Gastroesophageal sphincter (tissue), 4 donors: Measurements from ENCODE around the gene RAD23B. TPM values are rescaled to one million over a fixed set of nuclear protein-coding genes. Genes with fewer than 3 reads are reported as not detected.

Source experiments
- ATAC-seq: fragments of 150-250 bp; one replicate; pipeline ENCODE4 v1.9.1; 2016; ENCODE audit warnings: mild to moderate bottlenecking, moderate library complexity
- H3K27ac ChIP-seq, 4 donors: fragments of 200-600 bp; sonication (generic) in 3 of 4; 1 replicate in 3 of 4; 2 replicates in 1 of 4; pipeline ENCODE4 v1.5.1; 2016 to 2019
- H3K27me3 ChIP-seq: fragments of 200-600 bp; sonication (generic); one replicate; pipeline ENCODE4 v1.5.1; 2019
- H3K36me3 ChIP-seq, 2 donors: fragments of 200-600 bp; sonication (generic); one replicate each; pipeline ENCODE4 v1.5.1; 2019; ENCODE audit warnings: control low read depth in 1 of 2
- H3K4me1 ChIP-seq, 3 donors: fragments of 200-600 bp; sonication (generic); 1 replicate in 2 of 3; 2 replicates in 1 of 3; pipeline ENCODE4 v1.5.1; 2016 to 2019; ENCODE audit warnings: control low read depth in 2 of 3
- H3K4me3 ChIP-seq, 2 donors: fragments of 200-600 bp; sonication (generic); one replicate each; pipeline ENCODE4 v1.5.1; 2019; ENCODE audit warnings: mild to moderate bottlenecking in 1 of 2, moderate library complexity in 1 of 2
- H3K9me3 ChIP-seq, 3 donors: fragments of 200-600 bp; sonication (generic); one replicate each; pipeline ENCODE4 v1.5.1; 2017 to 2019; ENCODE audit warnings: control low read depth in 2 of 3
- EP300 ChIP-seq: sonication (generic); formaldehyde crosslinking; IDR thresholded peaks from one replicate; pipeline ENCODE4 v1.6.1; 2017; ENCODE audit warnings: antibody characterized with exemption, mild to moderate bottlenecking
- POLR2A ChIP-seq, 2 donors: fragments of 450-650 bp; IDR thresholded peaks; one replicate each; pipeline ENCODE4 v1.6.1; 2017; ENCODE audit warnings: antibody characterized with exemption in 2 of 2, mild to moderate bottlenecking in 2 of 2, moderate library complexity in 1 of 2
- POLR2AphosphoS5 ChIP-seq: sonication (generic); formaldehyde crosslinking; IDR thresholded peaks from one replicate; pipeline ENCODE4 v1.6.1; 2017; ENCODE audit warnings: antibody characterized with exemption
- WGBS, 2 donors: methylation state at CpG; one replicate each; pipeline ENCODE4 v1.1.5; 2018; ENCODE audit warnings: low coverage in 1 of 2; 5-methylcytosine and 5-hydroxymethylcytosine counted together
- total RNA-seq, 4 donors: library from RNA; depleted of rRNA; stranded (reverse); fragments of >200 nt; gene quantifications; one replicate each; pipeline ENCODE4 v1.1.0, GENCODE V29; 2016
- TF ChIP-seq, protein P1 (sequence below), 4 experiments: fragments of 200-600 bp in 2 of 4; fragments of 450-650 bp in 2 of 4; sonication (generic) in 1 of 4; IDR thresholded peaks; one replicate each; pipeline ENCODE4 v1.5.1; 2017 to 2019; ENCODE audit warnings: antibody characterized with exemption in 4 of 4, mild to moderate bottlenecking in 2 of 4, moderate library complexity in 2 of 4

RAD23B gene
- total RNA-seq, 4 donors from 2014 or later, result 64.3 to 96.5 (median 80.7) TPM

DNA sequence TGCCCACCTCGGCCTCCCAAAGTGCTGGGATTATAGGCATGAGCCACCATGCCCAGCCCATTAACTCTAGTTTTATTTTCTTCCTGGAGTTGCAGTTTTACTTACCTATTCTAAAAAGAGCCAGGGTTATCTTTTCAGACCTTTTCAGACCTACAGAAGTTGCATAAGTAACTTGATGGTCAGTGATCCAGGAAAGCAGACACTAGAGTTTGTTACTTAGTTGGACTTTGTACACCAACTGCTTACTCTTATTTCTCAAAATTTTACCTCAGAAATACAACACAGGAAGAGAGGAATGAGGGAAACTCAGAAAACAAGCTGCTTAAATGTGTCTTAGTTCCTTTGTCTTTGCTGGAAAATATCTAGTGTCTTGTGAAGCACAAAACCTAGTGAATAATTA is 25.4 kb downstream of the RAD23B start:
- TF ChIP-seq POLR2A (IDR thresholded peaks at IDR 0.05) (no peak), EP300 (no peak), POLR2AphosphoS5 (no peak)
- TF ChIP-seq, protein P1, sequence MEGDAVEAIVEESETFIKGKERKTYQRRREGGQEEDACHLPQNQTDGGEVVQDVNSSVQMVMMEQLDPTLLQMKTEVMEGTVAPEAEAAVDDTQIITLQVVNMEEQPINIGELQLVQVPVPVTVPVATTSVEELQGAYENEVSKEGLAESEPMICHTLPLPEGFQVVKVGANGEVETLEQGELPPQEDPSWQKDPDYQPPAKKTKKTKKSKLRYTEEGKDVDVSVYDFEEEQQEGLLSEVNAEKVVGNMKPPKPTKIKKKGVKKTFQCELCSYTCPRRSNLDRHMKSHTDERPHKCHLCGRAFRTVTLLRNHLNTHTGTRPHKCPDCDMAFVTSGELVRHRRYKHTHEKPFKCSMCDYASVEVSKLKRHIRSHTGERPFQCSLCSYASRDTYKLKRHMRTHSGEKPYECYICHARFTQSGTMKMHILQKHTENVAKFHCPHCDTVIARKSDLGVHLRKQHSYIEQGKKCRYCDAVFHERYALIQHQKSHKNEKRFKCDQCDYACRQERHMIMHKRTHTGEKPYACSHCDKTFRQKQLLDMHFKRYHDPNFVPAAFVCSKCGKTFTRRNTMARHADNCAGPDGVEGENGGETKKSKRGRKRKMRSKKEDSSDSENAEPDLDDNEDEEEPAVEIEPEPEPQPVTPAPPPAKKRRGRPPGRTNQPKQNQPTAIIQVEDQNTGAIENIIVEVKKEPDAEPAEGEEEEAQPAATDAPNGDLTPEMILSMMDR (IDR thresholded peaks at IDR 0.05), result no peak
- WGBS, 2 donors, result 0% methylated on average over 1 of the region's 1 CpG
- H3K27me3 ChIP-seq, result no peaks in the 10 kb centered on the region
- no peaks in the 10 kb centered on the region for H3K9me3 ChIP-seq
- no peak for ATAC-seq
- H3K27ac ChIP-seq, result no peak overlapping the region
- peaks cover 0 to 68% of the 10 kb centered on the region in 2 donors for H3K36me3 ChIP-seq
- no peak overlapping the region for H3K4me3 ChIP-seq
- H3K4me1 ChIP-seq, result peaks cover 2 to 11% (median 4%) of the 10 kb centered on the region in 3 donors

DNA sequence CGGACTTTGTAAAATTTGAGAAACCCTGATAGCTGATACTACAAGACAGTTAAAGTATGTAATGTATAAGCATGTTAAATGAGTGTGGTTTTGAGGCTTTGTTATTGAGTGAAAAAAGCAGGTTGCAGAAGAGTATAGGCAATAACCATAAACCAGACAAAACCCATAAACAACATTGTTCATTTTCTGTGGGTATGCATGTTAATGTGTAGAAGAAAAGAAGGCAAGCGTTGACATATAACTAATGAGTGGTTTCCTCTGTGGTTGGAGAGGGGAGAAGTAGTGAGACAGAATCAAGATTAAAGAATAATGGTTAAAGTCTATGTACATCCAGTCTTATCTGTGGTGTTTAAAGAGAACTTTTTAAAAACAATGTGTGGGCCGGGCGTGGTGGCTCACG is 26.2 kb downstream of the RAD23B start:
- 86 to 87% methylated on average over 2 to 5 of the region's 5 CpGs for WGBS, 2 donors
- H3K27me3 ChIP-seq, result no peaks in the 10 kb centered on the region
- no peak for ATAC-seq

DNA sequence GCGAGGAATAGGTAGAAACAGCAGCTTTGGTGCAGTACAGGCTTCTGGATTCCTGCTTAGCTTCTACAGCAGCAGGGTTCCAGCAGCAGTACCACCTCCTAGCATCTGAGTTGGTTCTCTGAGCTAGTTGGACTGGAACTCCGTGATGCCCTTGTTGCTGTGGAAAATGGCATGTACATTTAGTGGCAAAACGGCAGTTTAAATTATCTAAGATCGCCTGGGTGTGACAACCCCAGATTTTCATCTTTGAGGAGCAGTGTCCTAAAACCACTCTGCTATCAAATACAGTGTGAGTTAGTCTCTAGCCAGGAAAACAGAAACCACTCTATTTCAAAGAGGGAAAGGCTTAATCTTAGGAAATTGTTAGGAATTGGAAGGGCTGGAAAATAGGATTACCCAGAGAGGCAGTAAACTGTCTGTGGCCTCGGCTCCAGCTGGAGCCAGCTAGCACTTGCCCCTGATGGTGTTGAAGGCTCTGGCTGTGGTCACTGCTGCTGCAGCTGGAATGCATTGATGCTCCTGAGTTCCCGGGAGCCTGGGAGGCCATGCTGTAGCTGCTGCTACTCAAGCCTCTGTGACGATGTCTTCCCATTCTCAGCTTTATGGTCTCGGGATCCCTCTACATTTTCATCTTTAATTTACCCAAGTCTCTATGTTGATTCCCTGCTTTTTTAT is 29.4 kb downstream of the RAD23B start:
- Histone ChIP-seq H3K4me1 (peaks cover 2 to 11% (median 4%) of the 10 kb centered on the region in 3 donors), H3K27ac (no peak overlapping the region), H3K27me3 (no peaks in the 10 kb centered on the region), H3K36me3 (peaks cover 0 to 56% of the 10 kb centered on the region in 2 donors), H3K9me3 (no peaks in the 10 kb centered on the region), H3K4me3 (no peak overlapping the region)
- 77 to 78% methylated on average over 3 to 7 of the region's 8 CpGs for WGBS, 2 donors
- ATAC-seq, result no peak
- TF ChIP-seq, protein P1 (IDR thresholded peaks at IDR 0.05), result no peak
- TF ChIP-seq POLR2A (IDR thresholded peaks at IDR 0.05) (no peak), POLR2AphosphoS5 (no peak), EP300 (no peak)

More for the DNA sequence above, 26.2 kb downstream of the RAD23B start:
- TF ChIP-seq EP300, result no peak
- no peak for TF ChIP-seq POLR2A (IDR thresholded peaks at IDR 0.05)
- no peak for TF ChIP-seq POLR2AphosphoS5
- TF ChIP-seq, protein P1 (IDR thresholded peaks at IDR 0.05), result no peak
- no peak overlapping the region for H3K27ac ChIP-seq
- H3K4me3 ChIP-seq, result no peak overlapping the region
- no peaks in the 10 kb centered on the region for H3K9me3 ChIP-seq
- H3K36me3 ChIP-seq, result peaks cover 0 to 74% of the 10 kb centered on the region in 2 donors
- H3K4me1 ChIP-seq, result peaks cover 2 to 5% (median 4%) of the 10 kb centered on the region in 3 donors

DNA sequence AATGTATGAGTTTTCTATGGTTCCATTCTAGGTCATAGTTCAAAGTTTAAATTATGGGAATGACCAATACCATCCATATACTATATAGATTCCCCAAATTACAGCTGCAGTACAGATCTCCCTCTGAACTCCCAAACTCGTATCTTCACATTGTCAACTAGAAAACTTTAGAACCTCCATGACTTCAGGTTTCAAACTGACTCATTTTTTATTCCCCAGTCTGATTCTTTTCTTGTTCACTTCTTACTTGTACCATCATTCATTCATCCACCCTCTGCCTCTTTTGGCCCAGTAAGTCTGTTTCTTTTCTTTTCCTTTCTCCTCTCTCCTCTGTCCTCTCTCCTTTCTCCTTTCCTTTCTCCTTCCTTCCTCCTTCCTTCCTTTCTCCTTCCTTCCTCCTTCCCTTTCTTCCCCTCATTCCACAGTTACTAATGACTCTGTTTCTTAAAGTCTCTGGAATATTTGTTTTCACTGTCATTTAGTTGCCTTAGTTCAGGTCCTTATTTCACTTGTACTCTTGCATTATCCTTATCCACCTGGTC is 30.5 kb downstream of the RAD23B start:
- H3K36me3 ChIP-seq, result peaks cover 2 to 55% of the 10 kb centered on the region in 2 donors
- 84 to 89% methylated on average over 1 of the region's 1 CpG for WGBS, 2 donors
- TF ChIP-seq POLR2A (IDR thresholded peaks at IDR 0.05) (no peak), POLR2AphosphoS5 (no peak), EP300 (no peak)
- TF ChIP-seq, protein P1 (IDR thresholded peaks at IDR 0.05), result no peak
- H3K9me3 ChIP-seq, result no peaks in the 10 kb centered on the region
- no peaks in the 10 kb centered on the region for H3K27me3 ChIP-seq
- H3K4me1 ChIP-seq, result peaks cover 2 to 15% (median 4%) of the 10 kb centered on the region in 3 donors
- H3K27ac ChIP-seq, result no peak overlapping the region
- no peak for ATAC-seq
- no peak overlapping the region for H3K4me3 ChIP-seq

DNA sequence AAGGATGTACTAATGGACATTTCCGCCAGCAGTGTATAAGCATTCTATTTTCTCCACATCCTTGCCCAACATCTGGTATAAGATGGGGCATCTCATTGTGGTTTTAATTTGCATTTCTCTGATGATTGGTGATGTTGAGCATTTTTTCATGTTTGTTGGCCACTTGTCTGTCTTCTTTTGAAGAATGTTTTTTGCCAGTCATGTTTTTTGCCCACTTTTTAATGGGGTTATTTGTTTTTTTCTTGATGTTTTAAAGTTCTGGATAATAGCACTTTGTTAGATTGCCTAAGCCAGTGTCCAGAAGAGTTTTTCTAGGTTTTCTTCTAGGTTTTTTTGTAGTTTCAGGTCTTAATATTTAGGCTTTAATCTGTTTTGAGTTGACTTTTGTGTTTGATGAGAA is 31.7 kb downstream of the RAD23B start:
- H3K27me3 ChIP-seq, result no peaks in the 10 kb centered on the region
- H3K36me3 ChIP-seq, result peaks cover 4 to 57% of the 10 kb centered on the region in 2 donors

More for the DNA sequence above, 31.7 kb downstream of the RAD23B start:
- no peak overlapping the region for H3K27ac ChIP-seq
- H3K4me3 ChIP-seq, result no peak overlapping the region
- peaks cover 2 to 15% (median 4%) of the 10 kb centered on the region in 3 donors for H3K4me1 ChIP-seq
- WGBS, 2 donors, result 38 to 94% methylated on average over 1 of the region's 1 CpG
- no peak for ATAC-seq
- no peaks in the 10 kb centered on the region for H3K9me3 ChIP-seq
- TF ChIP-seq EP300, result no peak
- TF ChIP-seq, protein P1 (IDR thresholded peaks at IDR 0.05), result no peak
- no peak for TF ChIP-seq POLR2AphosphoS5
- no peak for TF ChIP-seq POLR2A (IDR thresholded peaks at IDR 0.05)
